HUDEP-2 (cell line): ENCODE measurements around the gene NCDN.
A peak's percentile ranks its signal among the peaks of the same experiment; 100 is the strongest.

ENCODE experiments used
- DNase-seq, 76 experiments: peaks; one replicate each; lab custom pipeline; 2025; ENCODE audit not compliant: unreplicated experiment in 76 of 76; lab: John Stamatoyannopoulos, UW

The NCDN gene

GRCh38 chr1:35554266-35555211, 3.1 kb upstream of the NCDN start:
- DNase-seq, result no peak

- no peak for DNase-seq
Observed at GRCh38 chr1:35555212-35555584, 2.4 kb upstream of the NCDN start.

GRCh38 chr1:35555601-35556477, 1.8 kb upstream of the NCDN start:
- no peak for DNase-seq

- DNase-seq, result peak in 18 of 76 experiments; percentile 4 to 49 (median 22)
Observed at GRCh38 chr1:35556484-35557117, 998 bp upstream of the NCDN start.

GRCh38 chr1:35557118-35557610, 435 bp upstream of the NCDN start, which contains the start of gene KIAA0319L:
TSS of gene KIAA0319L (minus strand) at chr1:35557403. CDS start at chr1:35554491, 2,912 bp downstream.
- DNase-seq, result peak in 67 of 76 experiments; percentile 46 to 93 (median 81)

GRCh38 chr1:35558374-35559316, 1.0 kb downstream of the NCDN start:
- DNase-seq, result no peak

GRCh38 chr1:35559317-35559944, 1.8 kb downstream of the NCDN start:
- DNase-seq, result peak in 1 of 76 experiments; percentile 22

GRCh38 chr1:35560256-35561225, 2.9 kb downstream of the NCDN start:
- no peak for DNase-seq

- DNase-seq, result no peak
Observed at GRCh38 chr1:35561297-35561971, 3.8 kb downstream of the NCDN start.

GRCh38 chr1:35561972-35562680, 4.5 kb downstream of the NCDN start:
- no peak for DNase-seq

- no peak for DNase-seq
Observed at GRCh38 chr1:35563166-35563565, 5.6 kb downstream of the NCDN start.

GRCh38 chr1:35564037-35564883, 6.7 kb downstream of the NCDN start:
- DNase-seq, result peak in 68 of 76 experiments; percentile 4 to 84 (median 58)

GRCh38 chr1:35564884-35565741, 7.5 kb downstream of the NCDN start:
- no peak for DNase-seq

- no peak for DNase-seq
Observed at GRCh38 chr1:35565742-35566133, 8.1 kb downstream of the NCDN start.
